ENCODE results near the gene SH2D3A. TPM values are rescaled to one million over a fixed set of nuclear protein-coding genes. Genes with fewer than 3 reads are reported as not detected.
"Not testable (repeated sequence)": the region's sequence is repeated elsewhere in the genome, so short reads cannot be mapped to it uniquely, and the experiment has no call there.

The SH2D3A gene
- total and polyA plus RNA-seq, 7 donors: 0.66 to 42.7 (median 26.9) TPM; not detected in 3

GRCh38 chr19:6787393-6787792 lies 20.2 kb upstream of the SH2D3A start:
- H3K9me3 ChIP-seq: no peaks in the 10 kb centered on the region
- no peak for DNase-seq

GRCh38 chr19:6779206-6779605 lies 12.0 kb upstream of the SH2D3A start:
- TF ChIP-seq POLR2AphosphoS5 (IDR thresholded peaks at IDR 0.05) (no peak), CTCF (IDR thresholded peaks at IDR 0.05) (no peak), POLR2A (IDR thresholded peaks at IDR 0.05) (no peak), EP300 (IDR thresholded peaks at IDR 0.05) (no peak)
- WGBS, 2 donors: 76 to 80% methylated on average over 4 of the region's 4 CpGs
- Histone ChIP-seq H3K4me1 (no peaks in the 10 kb centered on the region), H3K27ac (no peak overlapping the region), H3K27me3 (no peaks in the 10 kb centered on the region), H3K9me3 (no peaks in the 10 kb centered on the region), H3K4me3 (no peak overlapping the region), H3K36me3 (no peaks in the 10 kb centered on the region)
- intact Hi-C loops (cut with DNase I): no loop called here
- no peak for DNase-seq

More at GRCh38 chr19:6787393-6787792, 20.2 kb upstream of the SH2D3A start:
- intact Hi-C loops (cut with DNase I): no loop called here
- peaks cover 0 to 3% (median 0%) of the 10 kb centered on the region in 3 donors for H3K27me3 ChIP-seq
- 84 to 96% methylated on average over 4 of the region's 4 CpGs for WGBS, 2 donors
- H3K4me1 ChIP-seq: no peaks in the 10 kb centered on the region
- H3K4me3 ChIP-seq: no peak overlapping the region
- TF ChIP-seq CTCF (IDR thresholded peaks at IDR 0.05): no peak
- H3K36me3 ChIP-seq: no peaks in the 10 kb centered on the region
- no peak overlapping the region for H3K27ac ChIP-seq

- Histone ChIP-seq H3K36me3 (no peaks in the 10 kb centered on the region), H3K4me3 (no peak overlapping the region), H3K9me3 (no peaks in the 10 kb centered on the region), H3K27ac (no peak overlapping the region), H3K27me3 (no peaks in the 10 kb centered on the region), H3K4me1 (no peaks in the 10 kb centered on the region)
- DNase-seq: no peak
- WGBS, 2 donors: 59 to 65% methylated on average over 4 of the region's 4 CpGs
- intact Hi-C loops (cut with DNase I): no loop called here
- TF ChIP-seq POLR2AphosphoS5 (IDR thresholded peaks at IDR 0.05): no peak
- TF ChIP-seq EP300 (IDR thresholded peaks at IDR 0.05): no peak
- TF ChIP-seq POLR2A (IDR thresholded peaks at IDR 0.05): no peak
- no peak for TF ChIP-seq CTCF (IDR thresholded peaks at IDR 0.05)
Measured at GRCh38 chr19:6778386-6778785, 11.2 kb upstream of the SH2D3A start.

GRCh38 chr19:6777434-6777833 lies 10.2 kb upstream of the SH2D3A start:
- TF ChIP-seq EP300 (IDR thresholded peaks at IDR 0.05) (no peak), POLR2A (IDR thresholded peaks at IDR 0.05) (no peak), CTCF (IDR thresholded peaks at IDR 0.05) (no peak), POLR2AphosphoS5 (IDR thresholded peaks at IDR 0.05) (no peak)
- no peaks in the 10 kb centered on the region for H3K4me1 ChIP-seq
- no peaks in the 10 kb centered on the region for H3K9me3 ChIP-seq
- no peak overlapping the region for H3K27ac ChIP-seq
- 89 to 94% methylated on average over 2 of the region's 2 CpGs for WGBS, 2 donors
- no peak overlapping the region for H3K4me3 ChIP-seq
- intact Hi-C loops (cut with DNase I): no loop called here
- H3K36me3 ChIP-seq: no peaks in the 10 kb centered on the region
- peaks cover 0 to 5% (median 5%) of the 10 kb centered on the region in 3 donors for H3K27me3 ChIP-seq
- no peak for DNase-seq

GRCh38 chr19:6776999-6777398 lies 9.8 kb upstream of the SH2D3A start:
- Histone ChIP-seq H3K36me3 (no peaks in the 10 kb centered on the region), H3K27ac (no peak overlapping the region), H3K27me3 (peaks cover 0 to 10% (median 5%) of the 10 kb centered on the region in 3 donors), H3K9me3 (no peaks in the 10 kb centered on the region), H3K4me3 (no peak overlapping the region), H3K4me1 (no peaks in the 10 kb centered on the region)
- 95 to 96% methylated on average over 4 of the region's 4 CpGs for WGBS, 2 donors
- intact Hi-C loops (cut with DNase I): no loop called here
- TF ChIP-seq POLR2AphosphoS5 (IDR thresholded peaks at IDR 0.05): no peak
- no peak for TF ChIP-seq EP300 (IDR thresholded peaks at IDR 0.05)
- TF ChIP-seq POLR2A (IDR thresholded peaks at IDR 0.05): no peak
- DNase-seq: no peak

GRCh38 chr19:6776045-6776444 lies 8.8 kb upstream of the SH2D3A start:
- H3K9me3 ChIP-seq; H3K4me3 ChIP-seq; H3K27ac ChIP-seq; H3K36me3 ChIP-seq; DNase-seq; H3K4me1 ChIP-seq; intact Hi-C loops (cut with DNase I): not testable (repeated sequence)
- H3K27me3 ChIP-seq: peaks cover 0 to 13% (median 5%) of the 10 kb centered on the region in 3 donors
